IPS-11a (cell line): Measurements from ENCODE around the gene USP54.
A peak's percentile ranks its signal among the peaks of the same experiment; 100 is the strongest.
"Not testable (repeated sequence)": the region's sequence is repeated elsewhere in the genome, so short reads cannot be mapped to it uniquely, and the experiment has no call there.

Experiments
- H3K4me3 ChIP-seq: one replicate; pipeline ENCODE4 v1.5.1; 2013; ENCODE audit warnings: low read depth, low read length, control low read depth

The USP54 gene, protein sequence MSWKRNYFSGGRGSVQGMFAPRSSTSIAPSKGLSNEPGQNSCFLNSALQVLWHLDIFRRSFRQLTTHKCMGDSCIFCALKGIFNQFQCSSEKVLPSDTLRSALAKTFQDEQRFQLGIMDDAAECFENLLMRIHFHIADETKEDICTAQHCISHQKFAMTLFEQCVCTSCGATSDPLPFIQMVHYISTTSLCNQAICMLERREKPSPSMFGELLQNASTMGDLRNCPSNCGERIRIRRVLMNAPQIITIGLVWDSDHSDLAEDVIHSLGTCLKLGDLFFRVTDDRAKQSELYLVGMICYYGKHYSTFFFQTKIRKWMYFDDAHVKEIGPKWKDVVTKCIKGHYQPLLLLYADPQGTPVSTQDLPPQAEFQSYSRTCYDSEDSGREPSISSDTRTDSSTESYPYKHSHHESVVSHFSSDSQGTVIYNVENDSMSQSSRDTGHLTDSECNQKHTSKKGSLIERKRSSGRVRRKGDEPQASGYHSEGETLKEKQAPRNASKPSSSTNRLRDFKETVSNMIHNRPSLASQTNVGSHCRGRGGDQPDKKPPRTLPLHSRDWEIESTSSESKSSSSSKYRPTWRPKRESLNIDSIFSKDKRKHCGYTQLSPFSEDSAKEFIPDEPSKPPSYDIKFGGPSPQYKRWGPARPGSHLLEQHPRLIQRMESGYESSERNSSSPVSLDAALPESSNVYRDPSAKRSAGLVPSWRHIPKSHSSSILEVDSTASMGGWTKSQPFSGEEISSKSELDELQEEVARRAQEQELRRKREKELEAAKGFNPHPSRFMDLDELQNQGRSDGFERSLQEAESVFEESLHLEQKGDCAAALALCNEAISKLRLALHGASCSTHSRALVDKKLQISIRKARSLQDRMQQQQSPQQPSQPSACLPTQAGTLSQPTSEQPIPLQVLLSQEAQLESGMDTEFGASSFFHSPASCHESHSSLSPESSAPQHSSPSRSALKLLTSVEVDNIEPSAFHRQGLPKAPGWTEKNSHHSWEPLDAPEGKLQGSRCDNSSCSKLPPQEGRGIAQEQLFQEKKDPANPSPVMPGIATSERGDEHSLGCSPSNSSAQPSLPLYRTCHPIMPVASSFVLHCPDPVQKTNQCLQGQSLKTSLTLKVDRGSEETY (N-terminal part only)

DNA sequence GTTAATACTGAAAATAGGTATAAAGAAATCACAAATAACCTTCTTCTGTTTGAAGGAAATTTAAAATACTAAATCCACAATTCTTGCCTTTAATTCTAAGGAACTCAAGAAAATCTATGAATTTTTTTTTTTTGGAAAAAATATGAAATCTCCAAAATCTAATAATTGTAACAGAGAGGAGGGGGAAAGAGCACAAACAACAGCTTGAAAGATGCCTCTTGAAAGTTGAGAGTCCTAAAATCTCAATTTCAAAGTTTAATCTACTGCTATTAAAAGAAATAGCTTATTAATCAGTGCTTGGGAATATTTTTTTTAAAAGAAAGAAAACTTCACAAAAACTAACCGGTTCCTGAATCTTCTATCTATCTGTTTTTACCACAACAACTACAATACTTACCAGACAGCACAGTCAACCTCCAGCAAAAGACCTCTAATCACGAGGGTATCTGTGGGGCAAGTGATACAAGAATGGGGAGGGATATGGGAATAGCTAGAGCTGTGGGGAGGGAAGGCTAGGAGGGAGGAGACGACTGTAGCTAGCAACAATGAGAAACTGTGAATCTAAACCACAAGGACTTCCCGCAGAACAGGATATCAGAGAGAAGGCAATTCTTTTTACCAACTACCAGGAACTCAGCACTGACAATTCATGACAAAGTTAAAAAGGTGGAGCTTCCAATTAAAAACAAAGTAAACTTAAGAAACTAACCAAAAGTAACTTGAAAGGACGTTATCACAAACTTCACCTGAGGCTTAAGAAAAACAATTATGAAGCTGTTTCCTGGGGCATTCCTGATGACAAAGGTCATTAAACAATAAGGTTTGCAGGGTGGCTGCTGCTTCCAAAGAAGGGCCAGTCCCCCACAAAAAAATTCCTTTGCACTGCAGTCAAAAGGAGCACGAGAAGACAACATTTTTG is at the start of gene USP54:
Gene USP54, minus strand, starts transcription at position 462 of the 919 bp plus-strand sequence. CDS start 15,684 bp downstream, outside the sequence.
- no peak within 1 kb of the TSS for H3K4me3 ChIP-seq

DNA sequence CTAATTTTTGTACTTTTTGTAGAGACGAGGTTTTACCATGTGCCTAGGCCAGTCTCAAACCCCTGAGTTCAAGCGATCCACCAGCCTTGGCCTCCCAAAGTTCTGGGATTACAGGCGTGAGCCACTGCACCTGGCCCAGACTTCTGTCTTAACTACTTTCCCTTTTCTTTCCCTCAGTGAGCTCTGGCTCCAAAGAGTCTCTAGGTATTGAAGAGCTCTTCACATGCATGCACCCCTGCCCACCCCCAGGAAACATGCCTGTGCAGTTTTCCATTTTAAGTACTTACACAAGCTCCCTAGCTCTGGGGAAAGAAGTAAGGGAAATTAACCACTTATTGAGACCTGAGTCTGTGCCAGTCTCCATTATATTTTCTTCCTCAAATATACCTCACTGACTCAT is 48.1 kb upstream of the USP54 start:
- H3K4me3 ChIP-seq, result no peak overlapping the region

DNA sequence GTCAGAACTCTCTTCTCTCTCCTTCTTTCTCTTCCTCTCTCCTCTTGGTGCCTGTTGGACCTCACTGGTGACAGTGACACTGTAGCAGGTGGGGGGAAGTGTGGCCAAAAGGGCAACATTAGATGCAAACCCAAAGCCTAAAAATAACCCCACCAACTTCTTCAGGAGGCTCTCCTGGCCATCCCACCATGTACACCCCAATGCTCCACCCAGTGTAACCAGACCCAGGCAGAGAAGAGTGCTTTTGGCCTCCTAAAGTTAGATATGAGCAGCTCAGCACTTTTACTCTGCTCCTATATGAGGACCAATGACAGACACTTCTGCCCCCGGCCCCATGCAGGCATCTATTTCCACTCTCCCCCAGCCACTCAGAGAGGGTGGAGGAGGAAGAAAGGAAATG is 44.6 kb upstream of the USP54 start:
- H3K4me3 ChIP-seq, result no peak overlapping the region

DNA sequence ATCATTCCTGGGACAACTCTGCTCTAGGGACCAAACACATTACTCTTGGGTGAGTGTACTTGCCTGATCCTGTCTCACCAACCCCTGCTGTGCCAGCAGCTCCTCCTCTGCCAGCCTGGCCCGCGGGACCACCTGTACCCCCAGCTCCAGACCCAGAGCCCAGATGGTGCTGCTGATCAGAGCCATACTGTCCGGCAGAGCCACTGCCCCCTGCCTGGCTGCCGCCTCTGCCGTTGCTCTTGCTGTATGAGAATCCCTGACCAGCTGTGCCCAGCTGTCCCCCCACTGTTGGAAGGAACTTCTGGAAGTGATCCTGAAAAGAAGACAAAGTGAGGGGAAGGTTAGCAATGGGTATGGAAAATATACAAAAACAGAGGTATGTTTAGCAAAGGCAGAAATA is 43.3 kb upstream of the USP54 start:
- no peak overlapping the region for H3K4me3 ChIP-seq

DNA sequence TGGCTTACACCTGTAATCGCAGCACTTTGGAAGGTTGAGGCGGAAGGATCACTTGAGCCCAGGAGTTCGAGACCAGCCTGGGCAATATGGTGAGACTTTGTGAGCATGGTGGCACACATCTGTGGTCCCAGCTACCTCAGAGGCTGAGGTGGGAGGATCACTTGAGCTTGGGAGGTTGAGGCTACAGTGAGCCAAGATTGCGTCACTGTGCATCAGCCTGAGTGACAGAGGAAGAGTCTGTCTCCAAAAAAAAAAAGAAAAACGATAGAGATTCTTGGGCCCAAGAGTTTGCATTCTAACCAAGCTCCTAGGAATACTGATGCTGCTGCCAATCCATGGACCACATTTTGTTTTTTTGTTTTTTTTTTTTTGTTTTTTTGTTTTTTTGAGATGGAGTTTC is 38.0 kb upstream of the USP54 start:
- H3K4me3 ChIP-seq, result no peak overlapping the region

DNA sequence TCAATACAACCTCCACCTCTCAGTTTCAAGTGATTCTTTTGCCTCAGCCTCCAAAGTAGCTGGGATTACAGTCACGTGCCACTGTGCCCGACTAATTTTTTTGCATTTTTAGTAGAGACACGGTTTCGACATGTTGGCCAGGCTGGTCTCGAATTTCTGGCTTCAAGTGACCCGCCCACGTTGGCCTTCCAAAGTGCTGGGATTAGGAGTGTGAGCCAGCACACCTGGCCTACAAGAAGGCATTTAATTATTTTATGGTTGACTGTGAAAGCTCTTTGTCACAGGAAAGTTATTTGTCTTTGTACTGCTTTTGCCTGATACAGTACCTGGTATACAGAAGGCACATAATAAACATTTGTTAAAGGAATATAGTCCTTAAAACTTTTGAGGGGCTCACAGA is 37.3 kb upstream of the USP54 start:
- no peak overlapping the region for H3K4me3 ChIP-seq

DNA sequence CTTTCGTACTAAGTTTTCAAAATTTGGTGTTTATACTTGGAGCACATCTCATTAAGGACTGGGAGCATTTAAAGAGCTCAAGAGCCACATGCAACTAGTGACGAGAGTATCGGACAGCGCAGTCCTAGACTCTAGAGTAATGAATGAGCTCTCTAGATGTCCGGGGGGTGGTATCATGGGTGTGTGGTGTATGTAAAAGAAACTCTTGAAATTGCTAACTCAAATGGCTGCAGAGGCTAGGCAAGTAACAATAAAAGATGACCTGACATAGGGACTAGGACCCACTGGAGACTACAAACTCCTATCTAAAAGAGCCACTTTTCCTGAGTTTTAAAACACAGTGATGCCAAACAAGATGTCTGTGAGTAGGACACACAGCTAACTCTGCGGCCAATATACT is 36.2 kb upstream of the USP54 start:
- H3K4me3 ChIP-seq, result no peak overlapping the region

DNA sequence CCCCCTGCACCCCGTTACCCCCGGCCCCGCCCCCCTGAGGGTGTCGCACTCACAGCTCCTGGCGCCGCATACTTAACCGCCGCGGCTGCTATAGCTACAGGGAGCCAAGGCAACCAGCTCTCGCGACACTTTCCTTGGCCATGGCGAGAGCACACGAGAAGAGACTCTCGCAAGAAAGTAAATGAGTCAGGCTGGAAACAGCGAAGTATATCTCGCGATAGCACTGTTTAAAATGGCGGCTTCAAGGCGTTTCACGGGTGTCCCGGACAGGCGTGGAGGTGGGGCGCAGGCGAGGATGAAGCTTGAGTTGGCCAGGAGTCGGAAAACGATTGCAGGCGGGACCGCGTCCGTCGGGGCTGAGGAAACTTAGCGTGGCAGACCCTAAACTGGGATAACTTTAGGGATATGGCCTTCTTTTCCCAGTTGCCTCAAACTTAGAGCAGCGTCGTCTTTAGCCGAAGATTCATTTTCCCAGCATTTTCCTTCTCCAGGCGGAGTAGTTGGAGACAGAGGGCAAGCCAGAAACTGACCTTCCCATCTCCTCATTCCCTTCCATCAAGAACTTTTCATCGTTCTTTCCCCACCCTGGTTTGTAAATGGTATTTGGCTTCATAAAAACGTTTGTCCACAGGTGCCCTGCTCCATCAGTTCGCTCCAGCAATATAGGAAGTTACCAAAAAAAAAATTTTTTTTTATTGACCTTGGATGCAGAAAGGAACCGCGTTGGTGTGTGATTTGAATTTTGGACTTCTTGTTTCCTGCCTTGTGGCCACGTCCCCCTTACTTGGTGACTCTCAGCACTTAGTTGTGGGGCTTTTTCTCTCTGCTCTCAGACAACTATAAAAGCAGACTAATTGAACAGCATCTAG is 35.0 kb upstream of the USP54 start:
- peak overlapping the region; percentile 82 for H3K4me3 ChIP-seq

DNA sequence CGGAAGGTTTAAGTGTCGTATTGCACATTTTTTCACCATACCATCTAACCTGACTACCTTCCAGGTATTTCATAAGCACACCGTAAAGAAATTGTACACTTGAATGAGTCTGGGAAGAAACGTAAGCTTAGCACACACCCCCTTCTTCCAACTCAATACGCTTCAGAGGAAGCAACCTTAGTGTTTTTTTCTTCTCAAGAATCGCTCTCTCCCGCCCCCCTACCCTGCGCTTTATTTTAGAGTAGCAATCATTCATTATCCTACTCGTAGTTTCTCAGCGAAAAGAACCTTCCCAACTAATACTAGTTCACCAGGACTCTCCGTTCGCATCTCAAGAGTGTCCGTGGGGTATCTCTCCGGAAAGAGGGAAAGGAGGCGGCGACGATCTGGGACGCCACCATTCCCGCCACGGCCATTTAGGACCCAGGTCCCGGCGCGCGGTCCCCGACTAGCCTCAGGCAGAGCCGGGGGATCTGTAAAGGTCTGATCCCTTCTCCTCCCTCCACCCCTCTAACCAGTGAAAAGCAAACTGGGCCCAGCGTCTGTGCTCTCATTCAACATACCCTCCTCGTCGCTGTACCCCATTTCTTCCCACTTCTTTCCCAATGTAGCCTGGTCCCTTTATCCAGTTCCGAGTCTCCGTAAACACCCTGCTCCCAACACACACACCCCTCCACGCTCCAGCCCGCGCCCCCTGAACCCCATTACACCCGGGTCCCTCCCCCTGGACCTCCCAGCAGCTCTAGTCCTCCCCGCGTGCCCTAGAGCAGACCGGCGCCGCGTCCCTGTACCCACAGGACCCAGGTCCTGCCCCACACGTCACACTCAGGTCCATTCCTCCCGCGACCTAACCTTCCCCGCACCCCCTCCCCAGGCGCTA is 34.1 kb upstream of the USP54 start:
- peak overlapping the region; percentile 82 for H3K4me3 ChIP-seq

DNA sequence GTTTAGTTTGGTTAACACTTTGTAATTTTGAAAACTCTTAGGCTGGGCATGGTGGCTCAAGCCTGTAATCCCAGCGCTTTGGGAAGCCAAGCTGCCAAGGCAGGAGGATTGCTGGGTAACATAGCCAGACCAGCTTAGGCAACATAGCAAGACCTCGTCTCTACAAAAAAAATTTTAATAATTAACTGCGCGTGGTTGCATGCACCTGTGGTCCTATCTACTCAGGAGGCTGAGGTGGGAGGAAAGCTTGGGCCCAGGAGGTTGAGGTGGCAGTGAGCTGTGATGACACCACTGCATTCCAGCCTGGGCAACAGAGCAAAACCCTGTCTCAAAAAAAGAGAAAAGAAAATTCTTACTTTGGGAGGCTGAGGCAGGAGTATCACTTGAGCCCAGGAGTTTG is 31.9 kb upstream of the USP54 start:
- no peak overlapping the region for H3K4me3 ChIP-seq

DNA sequence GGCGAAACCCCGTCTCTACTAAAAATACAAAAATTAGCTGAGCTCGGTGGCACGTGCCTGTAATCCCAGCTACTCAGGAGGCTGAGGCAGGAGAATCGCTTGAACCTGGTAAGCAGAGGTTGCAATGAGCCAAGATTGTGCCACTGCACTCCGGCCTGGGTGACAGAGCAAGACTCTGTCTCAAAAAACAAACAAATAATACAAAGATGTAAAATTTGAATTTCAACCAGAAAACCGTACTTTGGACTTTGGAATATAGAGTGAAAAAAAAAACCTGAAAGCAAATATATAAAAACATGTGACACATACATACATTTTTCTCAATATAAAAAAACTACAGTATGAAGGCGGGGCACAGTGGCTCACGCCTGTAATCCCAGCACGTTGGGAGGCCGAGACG is 29.8 kb upstream of the USP54 start:
- H3K4me3 ChIP-seq, result not testable (repeated sequence)

DNA sequence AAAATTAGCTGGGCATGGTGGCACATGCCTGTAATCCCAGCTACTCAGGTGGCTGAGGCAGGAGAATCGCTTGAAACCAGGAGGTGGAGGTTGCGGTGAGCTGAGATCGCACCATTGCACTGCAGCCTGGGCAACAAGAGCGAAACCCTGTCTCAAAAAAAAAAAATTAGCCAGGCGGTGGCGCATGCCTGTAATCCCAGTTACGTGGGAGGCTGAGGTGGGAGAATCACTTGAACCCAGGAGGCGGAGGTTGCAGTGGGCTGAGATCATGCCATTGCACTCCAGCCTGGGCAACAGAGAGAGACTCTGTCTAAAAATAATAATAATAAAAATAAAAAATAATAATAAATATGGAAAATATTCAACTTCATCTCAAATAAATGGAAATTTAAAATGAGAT is 26.0 kb upstream of the USP54 start:
- not testable (repeated sequence) for H3K4me3 ChIP-seq

DNA sequence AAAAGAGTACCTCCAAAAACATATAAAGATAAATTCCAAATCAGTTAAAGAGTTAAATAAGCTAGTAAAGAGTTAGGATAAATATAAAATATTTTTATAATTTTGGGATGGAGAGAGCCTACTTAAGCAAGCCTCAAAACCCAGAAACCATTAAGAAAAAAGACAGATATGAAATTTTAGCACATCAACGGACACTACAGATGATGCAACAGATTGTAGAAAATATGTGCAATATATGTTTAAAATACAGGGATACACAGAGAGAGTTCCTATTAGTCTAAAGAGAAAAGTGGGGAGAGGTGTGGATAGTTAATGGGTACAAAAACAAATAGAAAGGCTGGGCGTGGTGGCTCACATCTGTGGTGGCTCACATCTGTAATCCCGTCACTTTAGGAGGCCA is 23.6 kb upstream of the USP54 start:
- H3K4me3 ChIP-seq, result no peak overlapping the region

DNA sequence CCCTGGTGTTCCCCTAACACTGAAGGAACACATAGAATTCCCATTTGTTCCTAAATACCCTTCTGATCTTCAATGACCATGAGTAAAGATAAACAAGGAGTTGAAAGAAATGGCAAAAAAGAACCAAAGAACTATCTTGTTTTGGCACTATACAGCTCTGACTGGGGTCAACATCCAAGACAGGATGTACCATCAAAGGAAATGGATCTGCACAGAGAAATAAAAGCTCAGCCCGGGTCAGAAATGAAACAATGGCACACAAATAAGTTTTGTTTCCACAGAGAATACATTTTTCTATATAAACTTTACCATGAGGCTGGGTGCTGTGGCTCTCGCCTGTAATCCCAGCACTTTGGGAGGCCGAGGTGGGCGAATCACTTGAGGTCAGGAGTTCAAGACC is 18.0 kb upstream of the USP54 start:
- no peak overlapping the region for H3K4me3 ChIP-seq

DNA sequence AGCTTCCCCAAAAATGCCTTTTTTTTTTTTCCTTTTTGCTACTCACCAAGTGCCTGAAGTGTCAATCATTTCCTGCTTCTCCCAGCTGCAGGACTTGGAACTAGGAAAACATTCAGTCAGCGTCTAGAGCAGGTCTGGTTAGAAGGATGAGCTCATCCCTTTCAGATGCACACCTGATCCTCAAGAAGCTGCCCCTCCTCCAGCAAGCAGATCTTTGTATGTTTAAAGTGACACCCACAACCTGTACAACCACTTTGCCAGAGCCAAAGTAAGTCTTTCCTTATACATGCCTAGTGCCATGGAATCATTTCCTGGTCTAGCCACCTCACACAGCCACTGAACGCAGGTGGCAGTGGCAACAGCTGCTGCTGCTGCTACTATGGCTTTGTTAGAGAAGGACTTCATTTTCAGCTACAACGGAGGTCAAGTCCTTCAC is 10.4 kb upstream of the USP54 start:
- no peak overlapping the region for H3K4me3 ChIP-seq

DNA sequence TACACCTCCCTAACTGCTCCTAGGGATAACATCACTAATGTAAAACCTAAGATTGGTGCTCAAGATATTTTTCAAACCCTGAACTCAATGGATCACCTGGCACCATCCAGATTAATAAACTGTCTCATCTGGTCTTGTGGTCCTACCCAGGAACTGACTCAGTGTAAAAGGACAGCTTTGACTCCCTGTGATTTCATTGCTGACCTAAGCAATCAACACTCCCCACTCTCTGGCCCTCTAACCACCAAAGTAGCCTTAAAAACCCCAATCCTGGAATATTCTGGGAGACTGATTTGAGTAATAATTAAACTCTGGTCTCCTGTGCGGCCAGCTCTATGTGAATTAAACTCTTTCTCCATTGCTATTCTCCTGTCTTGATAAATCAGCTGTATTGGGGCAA is 6.2 kb upstream of the USP54 start:
- H3K4me3 ChIP-seq, result no peak overlapping the region

DNA sequence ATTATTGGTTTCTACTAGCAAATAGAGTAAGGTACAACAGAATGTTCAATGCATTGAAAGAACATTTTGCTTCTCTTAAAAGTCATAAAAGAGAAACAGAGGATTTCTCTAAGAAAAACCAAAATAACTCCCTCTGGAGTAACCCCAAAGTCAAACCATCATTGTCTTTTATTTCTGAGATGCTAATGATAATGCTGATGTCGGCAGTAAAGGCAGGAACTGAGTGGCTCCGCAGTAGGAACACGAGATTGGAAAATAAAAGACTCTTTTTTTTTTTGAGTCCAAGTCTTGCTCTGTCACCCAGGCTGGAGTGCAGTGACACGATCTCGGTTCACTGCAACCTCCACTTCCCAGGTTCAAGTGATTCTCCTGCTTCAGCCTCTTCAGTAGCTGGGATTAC is 2.7 kb upstream of the USP54 start:
- H3K4me3 ChIP-seq, result no peak overlapping the region

DNA sequence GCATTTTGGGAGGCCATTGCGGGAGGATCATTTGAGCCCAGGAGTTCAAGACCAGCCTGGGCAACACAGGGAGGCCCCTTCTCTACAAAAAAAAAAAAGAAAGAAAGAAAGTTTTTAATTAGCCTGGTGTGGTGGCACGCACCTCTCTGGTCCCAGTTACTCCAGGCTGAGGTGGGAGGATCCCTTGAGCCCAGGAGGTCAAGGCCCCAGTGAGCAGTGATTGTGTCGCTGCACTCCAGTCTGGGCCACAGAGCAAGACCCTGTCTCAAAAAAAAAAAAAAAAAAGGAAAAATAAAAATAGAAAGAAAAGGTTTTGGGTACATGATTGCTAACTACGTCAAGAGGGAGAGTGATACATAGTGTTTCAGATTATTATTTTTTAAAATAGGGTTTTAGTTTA is 2.0 kb upstream of the USP54 start:
- H3K4me3 ChIP-seq, result no peak overlapping the region
